HG03460 (cell line): ENCODE measurements around the gene DPP7.
"Not testable (repeated sequence)": the region's sequence is repeated elsewhere in the genome, so short reads cannot be mapped to it uniquely, and the experiment has no call there.

ENCODE experiments used
- ATAC-seq: cut with Tn5 transposase; IDR thresholded peaks from one replicate; pipeline ENCODE4 v1.9.1; 2021; ENCODE audit not compliant: unreplicated experiment

DPP7 gene

DNA sequence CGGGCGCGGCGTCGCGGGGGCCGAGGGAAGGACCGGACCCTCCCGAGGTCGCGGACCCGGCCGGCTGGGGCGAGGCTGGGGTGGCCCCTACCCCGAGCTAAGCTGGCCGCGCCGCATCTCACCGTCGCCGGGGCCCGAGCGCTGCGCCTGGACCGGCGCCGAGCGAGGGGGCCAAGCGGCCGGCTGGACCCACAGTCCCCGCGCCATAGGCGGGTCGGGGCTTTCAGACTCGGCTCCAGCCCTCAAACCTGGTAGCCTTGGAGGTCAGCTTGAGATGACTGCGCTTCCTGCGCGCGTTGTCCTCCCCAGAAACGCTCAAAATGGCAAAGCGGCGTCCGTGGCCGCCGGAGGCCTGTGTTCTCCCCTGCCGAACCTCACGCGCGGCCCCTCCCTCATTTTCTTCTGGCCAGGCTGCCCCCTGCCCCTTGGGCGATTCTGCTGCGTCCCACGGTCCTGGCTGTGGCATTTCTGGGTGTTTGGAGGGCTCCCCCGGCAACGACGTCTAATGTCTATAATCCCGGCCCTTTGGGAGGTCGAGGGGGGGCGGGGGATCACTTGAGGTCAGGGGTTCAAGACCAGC, 15.7 kb upstream of the DPP7 start:
- peak; percentile 7 for ATAC-seq

DNA sequence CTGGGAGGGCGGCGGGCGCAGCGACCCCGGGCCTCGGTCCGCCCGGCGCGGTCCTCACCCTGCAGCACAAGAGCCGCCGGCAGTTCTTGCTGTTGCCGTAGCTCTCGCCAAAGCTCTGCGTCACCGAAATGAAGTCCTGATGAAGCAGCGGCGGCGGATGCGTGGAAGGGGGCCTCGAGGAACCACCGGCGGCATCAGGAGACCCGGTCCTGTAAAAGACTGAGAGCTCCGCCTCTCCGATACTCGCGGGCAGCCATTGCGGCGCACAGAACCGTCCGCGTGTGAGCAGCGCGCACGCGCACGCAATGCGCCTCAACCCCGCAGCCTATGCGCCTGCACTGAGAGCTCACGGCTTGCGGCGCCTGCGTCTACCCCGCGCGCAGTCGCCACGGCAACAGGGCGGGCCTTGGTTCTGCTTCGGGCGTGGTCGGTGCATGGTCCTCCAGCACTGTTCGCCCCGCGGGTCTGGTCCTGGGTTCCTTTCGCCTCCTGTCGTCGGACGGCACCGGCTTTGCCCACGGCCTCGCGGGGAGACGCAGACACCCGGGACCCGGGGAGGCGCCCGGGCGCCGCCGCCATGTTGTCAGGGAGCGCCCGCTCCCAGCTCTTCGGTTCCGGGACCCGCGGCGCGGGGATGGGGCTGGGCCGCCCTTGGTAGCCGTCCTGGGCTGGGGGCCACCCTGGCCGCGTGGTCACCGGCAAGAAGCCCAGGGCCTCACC, 15.1 kb upstream of the DPP7 start:
- ATAC-seq: peak; percentile 81

DNA sequence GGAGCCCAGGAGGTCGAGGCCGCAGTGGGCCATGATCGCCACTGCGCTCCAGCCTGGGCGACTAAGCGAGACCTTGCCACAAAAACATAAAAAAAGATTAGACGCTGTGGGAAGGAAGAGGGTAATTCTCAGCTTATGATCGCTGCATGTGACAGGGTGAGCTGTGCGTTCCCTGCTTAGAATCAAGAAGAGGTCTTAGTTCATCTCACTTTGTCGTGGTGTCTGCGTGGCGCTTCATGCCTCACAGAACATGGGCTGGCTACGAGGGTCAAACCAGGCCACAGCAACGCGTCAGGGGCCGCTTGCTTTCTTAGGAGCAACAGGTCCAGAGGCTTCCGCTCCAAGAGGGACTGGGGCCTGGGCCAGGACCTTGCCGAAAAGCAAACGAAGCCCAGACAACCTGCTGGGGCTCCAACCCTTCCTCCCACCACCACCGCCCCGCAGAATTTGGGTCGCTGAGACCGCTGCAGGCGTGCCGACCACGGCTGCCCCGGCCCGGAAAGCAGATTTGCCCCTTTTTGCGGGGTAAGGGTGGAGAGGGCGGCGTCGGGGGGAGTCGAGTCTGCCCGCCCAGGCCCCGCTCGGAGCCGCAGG, 14.4 kb upstream of the DPP7 start:
- peak; percentile 19 for ATAC-seq

DNA sequence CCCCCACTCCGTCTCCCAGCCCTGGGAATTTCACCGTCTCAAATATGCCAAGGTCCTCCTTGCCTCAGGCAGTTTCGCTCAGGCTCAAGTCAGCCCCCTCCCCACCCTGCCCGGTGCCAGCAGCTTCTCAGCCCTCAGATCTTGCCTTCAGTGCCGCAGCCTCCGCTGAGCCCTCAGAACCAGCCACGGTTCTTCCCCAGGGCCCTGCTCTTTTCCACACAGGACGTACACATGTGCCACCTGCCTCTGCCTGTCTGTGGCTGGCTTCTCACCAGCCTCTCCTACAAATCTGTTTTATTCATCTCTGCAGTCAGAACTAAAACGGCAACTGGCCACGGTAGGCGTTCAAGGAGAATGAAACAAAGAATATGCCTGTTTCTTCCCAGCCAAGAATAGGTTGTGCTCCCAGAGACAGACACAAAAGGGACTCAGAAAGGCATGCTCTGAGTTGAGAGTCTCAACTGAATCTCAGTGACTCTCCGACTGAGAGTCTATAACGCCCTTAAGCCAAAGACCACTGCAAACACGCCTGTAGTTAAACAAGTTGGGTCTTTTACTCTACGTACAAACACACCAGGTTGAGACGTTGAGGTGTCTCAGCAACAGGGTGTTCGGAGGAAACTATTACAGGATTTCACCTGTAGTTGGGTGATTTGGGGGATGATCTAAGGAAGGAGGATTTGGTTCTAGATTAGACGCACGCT, 13.8 kb upstream of the DPP7 start:
- ATAC-seq: no peak

DNA sequence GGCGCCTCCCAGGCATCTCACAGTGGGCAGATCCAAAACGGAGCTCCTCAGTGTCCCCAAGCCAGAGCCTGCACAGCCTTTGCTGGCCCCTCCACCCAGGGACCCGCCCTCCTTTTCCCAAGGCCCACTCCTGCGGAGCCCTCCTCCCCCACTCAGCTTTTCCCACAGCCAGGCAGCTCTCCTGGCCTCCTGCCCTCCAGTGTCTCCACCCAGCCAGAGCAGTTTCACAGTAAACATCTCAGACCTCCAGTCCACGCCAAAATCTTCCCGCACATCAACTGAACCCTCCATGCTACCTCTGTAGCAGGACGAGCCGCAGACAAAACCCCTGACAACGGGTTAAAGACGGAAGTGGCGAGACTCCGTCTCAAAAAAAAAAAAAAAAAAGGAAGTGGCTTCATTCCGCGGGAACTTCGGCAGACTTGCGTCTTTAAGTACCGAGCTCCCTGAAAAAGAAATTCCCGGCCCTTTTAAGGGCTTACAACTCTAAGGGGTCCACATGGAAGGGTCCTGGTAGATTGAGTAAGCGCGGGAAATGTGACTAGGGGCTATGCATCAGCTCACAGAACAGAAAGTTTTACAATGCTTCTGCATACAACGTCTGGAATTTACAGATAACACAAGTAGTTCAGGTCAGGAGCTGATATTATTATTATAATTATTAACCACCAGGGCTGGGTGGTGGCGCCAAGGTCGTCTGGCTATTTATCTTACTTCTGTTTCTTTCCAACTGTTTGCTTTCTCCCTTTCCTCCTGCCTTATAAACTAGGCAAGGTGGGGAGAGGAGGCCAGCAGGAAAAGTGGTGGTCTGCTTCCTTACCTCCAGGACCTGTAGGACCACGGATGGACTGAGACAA, 13.0 kb upstream of the DPP7 start:
- no peak for ATAC-seq

DNA sequence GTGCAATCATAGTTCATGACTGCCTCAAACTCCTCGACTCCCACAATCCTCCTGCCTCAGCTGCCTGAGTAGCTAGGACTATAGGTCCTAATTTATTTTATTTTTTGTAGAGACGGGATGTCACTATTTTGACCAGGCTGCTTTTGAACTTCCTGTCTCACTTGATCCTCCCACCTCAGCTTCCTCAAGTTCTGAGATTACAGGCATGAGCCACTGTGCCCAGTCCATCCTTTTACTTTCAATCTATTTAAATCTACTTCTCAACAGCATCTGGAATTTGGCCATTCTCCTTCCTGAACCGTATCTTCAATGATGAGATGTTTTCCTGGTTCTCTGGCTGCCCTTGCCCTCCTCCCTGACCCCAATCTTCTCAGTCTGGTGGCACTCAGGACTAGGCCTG, 12.3 kb upstream of the DPP7 start:
- no peak for ATAC-seq

DNA sequence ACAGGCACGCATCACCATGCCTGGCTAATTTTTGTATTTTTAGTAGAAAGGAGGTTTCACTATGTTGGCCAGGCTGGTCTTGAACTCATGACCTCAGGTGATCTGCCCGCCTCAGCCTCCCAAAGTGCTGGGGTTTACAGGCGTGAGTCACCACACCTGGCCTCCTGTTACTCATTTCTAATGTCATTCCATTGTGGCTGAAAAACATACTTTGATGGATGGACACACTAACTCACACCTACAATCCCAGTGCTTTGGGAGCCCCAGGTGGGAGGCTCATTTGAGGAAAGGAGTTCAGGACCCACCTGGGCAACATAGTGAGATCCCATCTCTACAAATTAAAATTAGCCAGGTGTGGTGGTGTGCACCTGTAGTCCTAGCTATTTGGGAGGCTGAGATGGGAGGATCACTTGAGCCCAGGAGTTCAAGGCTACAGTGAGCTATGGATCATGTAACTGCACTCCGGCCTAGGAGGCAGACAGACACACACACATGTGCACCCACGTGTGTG, 9.5 kb upstream of the DPP7 start:
- not testable (repeated sequence) for ATAC-seq

DNA sequence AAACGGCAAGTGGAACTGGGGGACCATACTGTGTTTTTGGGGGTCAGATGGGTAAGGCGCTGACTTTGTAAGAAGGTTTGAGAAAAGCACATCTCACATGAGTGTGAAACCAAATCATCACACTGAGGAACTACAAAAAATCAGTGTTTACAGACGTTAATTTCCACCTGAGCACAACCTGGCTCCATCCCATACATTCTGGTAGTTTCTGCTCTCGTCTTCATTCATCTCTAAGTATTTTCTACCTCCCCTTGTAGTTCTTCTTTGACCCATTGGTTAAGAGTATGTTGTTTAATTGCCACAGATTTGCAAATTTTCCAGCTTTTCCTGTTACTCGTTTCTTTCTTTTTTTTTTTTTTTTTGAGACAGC, 8.9 kb upstream of the DPP7 start:
- ATAC-seq: no peak

DNA sequence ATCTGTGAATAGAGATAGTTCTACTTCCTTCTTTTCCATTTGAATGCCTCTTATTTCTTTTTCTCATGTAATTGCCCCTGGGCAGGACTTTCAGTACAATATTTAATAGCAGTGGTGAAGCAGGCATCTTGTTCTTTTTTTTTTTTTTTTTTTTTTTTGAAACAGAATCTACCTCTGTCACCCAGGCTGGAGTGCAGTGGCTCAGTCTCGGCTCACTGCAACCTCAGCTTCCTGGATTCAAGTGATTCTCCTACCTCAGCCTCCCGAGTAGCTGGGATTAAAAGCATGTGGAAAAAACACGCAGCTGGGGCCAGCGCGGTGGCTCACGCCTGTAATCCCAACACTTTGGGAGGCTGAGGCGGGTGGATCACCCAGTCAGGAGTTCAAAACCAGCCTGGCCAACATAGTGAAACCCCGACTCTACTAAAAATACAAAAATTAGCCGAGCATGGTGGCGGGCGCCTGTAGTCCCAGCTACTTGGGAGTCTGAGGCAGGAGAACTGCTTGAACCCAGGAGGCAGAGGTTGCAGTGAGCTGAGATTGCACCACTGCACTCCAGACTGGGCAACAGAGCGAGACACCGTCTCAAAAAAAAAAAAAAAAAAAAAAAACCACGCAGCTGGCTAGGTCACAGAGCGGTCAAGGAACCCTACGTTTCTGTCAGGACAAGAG, 8.4 kb upstream of the DPP7 start:
- ATAC-seq: not testable (repeated sequence)

DNA sequence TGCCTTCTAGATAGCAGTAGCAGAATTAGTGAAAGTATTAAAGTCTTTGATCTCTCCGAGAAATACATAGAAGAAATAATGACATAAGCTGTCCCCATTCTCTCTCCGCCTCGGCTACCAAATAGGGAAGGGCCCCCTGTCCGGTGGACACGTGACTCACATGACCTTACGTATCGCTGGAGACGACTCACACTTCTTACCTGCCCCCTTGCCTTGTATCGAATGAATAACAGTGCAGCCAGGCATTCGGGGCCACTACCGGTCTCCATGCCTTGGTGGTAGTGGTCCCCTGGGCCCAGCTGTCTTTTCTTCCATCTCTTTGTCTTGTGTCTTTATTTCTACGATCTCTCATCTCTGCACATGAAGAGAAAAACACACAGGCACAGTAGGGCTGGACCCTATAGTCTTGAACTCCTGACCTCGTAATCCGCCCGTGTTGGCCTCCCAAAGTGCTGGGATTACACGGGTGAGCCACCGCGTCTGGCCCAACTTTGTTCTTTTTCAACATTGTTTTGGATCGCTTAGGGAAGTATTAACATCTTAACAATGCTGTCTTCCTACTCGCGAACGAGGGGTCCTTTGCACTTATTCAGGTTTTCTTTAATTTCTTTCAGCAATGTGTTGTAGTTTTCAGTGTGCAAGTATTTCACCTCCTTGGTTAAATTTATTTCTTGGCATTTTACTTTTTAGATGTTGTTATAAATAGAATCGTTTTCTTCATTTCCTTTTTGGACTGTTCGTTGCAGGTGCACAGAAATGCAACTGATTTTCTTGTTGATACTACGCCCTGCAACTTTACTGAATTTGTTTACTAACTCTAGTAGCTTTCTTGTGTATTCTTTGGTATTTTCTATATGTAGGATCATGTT, 7.6 kb upstream of the DPP7 start:
- not testable (repeated sequence) for ATAC-seq

DNA sequence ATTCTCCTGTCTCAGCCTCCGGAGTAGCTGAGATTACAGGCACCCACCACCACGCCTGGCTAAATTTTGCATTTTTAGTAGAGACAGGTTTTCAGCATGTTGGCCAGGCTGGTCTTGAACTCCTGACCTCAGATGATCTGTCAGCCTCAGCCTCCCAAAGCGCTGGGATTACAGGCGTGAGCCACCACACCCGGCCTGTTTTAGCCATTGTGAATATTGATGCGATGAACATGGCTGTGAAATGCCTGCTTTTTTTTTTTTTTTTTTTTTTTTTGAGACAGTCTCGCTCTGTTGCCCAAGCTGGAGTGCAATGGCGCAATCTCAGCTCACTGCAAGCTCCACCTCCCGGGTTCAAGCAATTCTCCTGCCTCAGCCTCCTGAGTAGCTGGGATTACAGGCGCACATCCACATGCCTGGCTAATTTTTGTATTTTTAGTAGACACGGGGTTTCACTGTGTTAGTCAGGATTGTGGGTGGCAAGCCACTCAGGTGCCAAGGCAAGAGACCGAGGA, 3.6 kb upstream of the DPP7 start:
- not testable (repeated sequence) for ATAC-seq

DNA sequence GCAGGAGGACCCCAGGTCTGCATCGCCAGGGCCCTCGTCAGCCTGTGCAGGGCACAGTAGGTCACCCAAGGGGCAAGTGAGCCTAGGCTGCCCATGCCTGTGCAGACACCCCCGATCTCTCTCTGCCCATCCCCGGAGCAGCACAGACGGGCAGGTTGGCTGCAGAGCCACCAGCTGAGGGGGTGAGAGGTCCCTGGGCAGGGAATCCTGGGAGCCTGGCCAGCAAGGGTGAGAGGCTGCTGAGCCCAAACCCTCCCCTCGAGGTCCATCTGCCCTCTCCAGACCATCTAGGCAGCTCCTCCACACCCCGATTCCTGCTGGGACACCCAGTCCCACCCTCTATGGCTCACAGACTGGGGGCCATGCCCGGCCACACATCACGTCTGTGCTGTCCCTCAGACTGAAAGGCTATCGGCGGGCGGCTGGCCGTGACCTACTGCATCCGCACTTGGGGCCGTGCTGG, 2.8 kb upstream of the DPP7 start:
- ATAC-seq: no peak

DNA sequence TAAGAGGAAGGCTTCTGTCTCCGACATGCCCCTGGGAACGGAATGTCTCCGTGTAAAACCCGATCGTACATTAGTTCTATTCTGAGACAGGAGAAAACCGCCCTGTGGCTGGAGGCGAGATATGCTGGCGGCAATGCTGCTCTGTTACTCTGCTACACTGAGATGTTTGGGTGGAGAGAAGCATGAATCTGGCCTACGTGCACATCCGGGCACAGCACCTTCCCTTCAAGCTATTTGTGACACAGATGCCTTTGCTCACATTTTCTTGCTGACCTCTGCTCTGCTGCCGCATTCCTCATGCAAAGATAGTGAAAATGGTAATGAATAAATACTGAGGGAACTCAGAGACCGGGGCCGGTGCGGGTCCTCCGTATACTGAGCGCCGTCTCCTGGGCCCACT, 2.2 kb upstream of the DPP7 start:
- ATAC-seq: no peak

DNA sequence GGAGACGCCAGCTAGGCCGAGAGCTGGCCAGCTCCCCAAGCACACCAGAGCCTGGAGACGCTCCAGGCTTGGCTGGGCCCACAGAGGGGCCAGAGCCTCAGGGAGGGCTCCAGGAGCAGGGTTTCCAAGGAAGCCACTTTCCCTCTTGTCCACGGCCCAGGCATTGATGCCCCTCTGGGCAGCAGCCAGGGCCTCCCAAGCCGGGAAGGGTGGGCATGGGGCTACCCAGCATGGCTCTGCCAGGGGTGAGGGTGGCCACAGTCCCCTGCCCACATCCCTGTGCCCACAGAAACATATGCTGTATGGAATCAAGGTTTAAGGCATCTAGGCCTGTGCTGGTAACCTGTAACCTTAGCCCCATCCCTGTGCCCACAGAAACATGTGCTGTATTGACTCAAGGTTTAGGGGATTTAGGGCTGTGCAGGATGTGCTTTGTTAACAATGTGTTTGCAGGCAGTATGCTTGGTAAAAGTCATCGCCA, 1.5 kb upstream of the DPP7 start:
- no peak for ATAC-seq

DNA sequence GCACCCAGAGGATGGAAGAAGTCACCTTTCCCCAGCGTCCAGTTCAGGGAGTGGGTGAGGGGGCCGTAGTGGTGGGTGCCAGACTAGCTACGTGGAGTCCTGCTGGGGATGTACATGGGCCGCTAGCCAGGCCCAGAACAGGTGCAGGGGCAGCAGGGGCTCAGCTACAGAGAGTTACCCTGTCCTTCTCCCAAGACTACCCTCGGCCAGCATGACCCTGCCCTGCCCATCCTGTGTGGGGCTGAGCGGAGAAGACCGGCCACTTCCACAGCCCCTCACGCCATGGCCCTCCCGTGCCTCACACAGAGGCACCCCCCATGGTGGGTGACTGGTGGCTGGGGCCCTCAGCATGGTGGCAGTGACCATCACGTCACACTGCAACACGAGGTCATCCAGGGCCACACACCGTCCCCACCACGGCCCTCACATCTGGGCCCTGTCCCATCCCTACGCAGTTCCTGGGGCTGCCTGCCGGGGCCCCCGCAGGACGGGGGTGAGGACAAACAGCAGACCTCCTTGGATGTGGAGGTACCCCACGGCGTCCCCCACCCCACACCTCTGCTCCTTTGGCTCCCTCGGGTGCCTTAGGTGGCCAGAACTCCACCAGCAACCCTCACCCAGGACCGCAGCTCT, 977 bp upstream of the DPP7 start:
- no peak for ATAC-seq

DNA sequence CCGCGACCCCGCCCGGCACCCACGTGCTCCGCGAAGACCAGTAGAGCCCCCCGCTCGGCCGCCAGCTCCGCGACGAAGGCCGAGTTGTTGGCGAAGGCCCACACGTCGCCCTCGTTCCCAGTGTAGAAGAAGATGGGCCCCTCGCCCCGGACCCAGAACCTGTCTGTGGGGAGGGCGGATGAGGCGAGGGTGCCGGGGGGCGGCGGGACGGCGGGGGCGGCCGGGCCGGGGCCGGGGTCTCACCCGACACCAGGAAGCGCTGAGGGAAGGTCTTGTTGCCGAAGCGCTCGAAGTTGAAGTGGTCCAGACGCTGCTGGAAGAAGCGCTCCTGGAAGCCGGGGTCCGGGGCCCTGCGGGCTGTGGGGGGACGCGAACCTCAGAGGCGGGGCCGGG, 317 bp downstream of the DPP7 start:
- no peak for ATAC-seq

DNA sequence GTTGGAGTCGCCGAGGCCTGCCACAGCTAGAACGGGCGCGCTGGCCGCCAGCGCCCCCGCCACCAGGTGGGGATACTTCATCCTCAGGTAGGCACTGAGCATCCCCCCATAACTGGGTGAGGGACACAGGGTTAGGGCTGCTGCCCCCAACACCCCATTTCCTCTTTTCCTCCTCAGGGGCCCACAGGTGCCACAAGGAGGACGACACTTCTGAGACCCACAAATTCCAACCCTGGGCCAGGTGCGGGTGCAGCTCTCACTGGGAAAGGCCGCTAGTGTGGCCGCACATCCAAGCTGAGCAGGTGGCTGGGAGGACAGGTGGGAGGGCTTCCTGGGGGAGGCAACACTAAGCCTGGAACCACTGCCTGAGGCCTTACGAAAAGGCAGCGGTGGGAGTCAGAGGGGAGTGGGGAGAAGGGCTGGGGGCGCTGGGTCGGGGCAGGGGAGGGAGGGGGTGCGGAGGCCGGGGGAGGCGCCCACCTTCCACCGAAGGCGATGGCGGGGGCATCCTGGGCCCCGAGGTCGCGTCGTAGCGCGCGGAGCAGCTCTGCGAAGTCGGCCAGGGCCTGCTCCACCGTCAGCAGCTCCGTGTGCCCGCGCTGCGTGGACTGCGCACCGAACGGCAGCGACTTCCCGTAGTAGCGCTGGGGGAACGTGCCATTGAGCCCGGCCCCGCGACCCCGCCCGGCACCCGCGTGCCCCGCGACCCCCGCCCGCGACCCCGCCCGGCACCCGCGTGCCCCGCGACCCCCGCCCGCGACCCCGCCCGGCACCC, 961 bp downstream of the DPP7 start:
- ATAC-seq: no peak
